Measurements from ENCODE around the gene ISLR.
"Not testable (repeated sequence)": the region's sequence is repeated elsewhere in the genome, so short reads cannot be mapped to it uniquely, and the experiment has no call there.

The ISLR gene

GRCh38 chr15:74136814-74137536, 36.5 kb upstream of the ISLR start:
- no peak for DNase-seq (ENCODE audit: low read depth, low spot score)

- DNase-seq (ENCODE audit: low read depth, low spot score), result no peak
Observed at GRCh38 chr15:74137537-74137894, 36.0 kb upstream of the ISLR start.

GRCh38 chr15:74138642-74139041, 34.9 kb upstream of the ISLR start:
- DNase-seq (ENCODE audit: low read depth, low spot score), result peak; percentile 26

GRCh38 chr15:74141591-74141990, 31.9 kb upstream of the ISLR start:
- DNase-seq (ENCODE audit: low read depth, low spot score), result no peak

- DNase-seq (ENCODE audit: low read depth, low spot score), result peak; percentile 63
Observed at GRCh38 chr15:74144153-74144775, 29.2 kb upstream of the ISLR start.

GRCh38 chr15:74146277-74146800, 27.2 kb upstream of the ISLR start:
- DNase-seq (ENCODE audit: low read depth, low spot score), result no peak

GRCh38 chr15:74147051-74147450, 26.5 kb upstream of the ISLR start:
- DNase-seq (ENCODE audit: low read depth, low spot score), result no peak

GRCh38 chr15:74155766-74156417, 17.6 kb upstream of the ISLR start:
- no peak for DNase-seq (ENCODE audit: low read depth, low spot score)

- DNase-seq (ENCODE audit: low read depth, low spot score), result no peak
Observed at GRCh38 chr15:74156678-74157411, 16.7 kb upstream of the ISLR start.

GRCh38 chr15:74157868-74158827, 15.4 kb upstream of the ISLR start:
- DNase-seq (ENCODE audit: low read depth, low spot score), result no peak

- no peak for DNase-seq (ENCODE audit: low read depth, low spot score)
Observed at GRCh38 chr15:74158855-74159650, 14.5 kb upstream of the ISLR start.

GRCh38 chr15:74159773-74160172, 13.7 kb upstream of the ISLR start:
- no peak for DNase-seq (ENCODE audit: low read depth, low spot score)

- DNase-seq (ENCODE audit: low read depth, low spot score), result not testable (repeated sequence)
Observed at GRCh38 chr15:74160390-74160789, 13.1 kb upstream of the ISLR start.

- DNase-seq (ENCODE audit: low read depth, low spot score), result not testable (repeated sequence)
Observed at GRCh38 chr15:74162195-74162536, 11.3 kb upstream of the ISLR start.

- no peak for DNase-seq (ENCODE audit: low read depth, low spot score)
Observed at GRCh38 chr15:74165461-74165860, 8.0 kb upstream of the ISLR start.

GRCh38 chr15:74167891-74168331, 5.6 kb upstream of the ISLR start:
- no peak for DNase-seq (ENCODE audit: low read depth, low spot score)

- DNase-seq (ENCODE audit: low read depth, low spot score), result no peak
Observed at GRCh38 chr15:74168711-74169126, 4.8 kb upstream of the ISLR start.

GRCh38 chr15:74170071-74170844, 3.3 kb upstream of the ISLR start:
- no peak for DNase-seq (ENCODE audit: low read depth, low spot score)

- no peak for DNase-seq (ENCODE audit: low read depth, low spot score)
Observed at GRCh38 chr15:74170875-74171578, 2.5 kb upstream of the ISLR start.
